ENCODE data around the gene WDFY4.

Gene WDFY4

GRCh38 chr10:48946332-48946731, 261.7 kb downstream of the WDFY4 start:
- no peaks in the 10 kb centered on the region for H3K36me3 ChIP-seq (ENCODE audit: control insufficient read depth in 2 of 2, insufficient read depth in 1 of 2, low read length in 2 of 2)
- H3K27ac ChIP-seq (ENCODE audit: extremely low read depth, low read depth, low read length) = no peak overlapping the region
- H3K4me3 ChIP-seq (ENCODE audit: low read depth, low read length) = no peak overlapping the region
- TF ChIP-seq, protein P1, sequence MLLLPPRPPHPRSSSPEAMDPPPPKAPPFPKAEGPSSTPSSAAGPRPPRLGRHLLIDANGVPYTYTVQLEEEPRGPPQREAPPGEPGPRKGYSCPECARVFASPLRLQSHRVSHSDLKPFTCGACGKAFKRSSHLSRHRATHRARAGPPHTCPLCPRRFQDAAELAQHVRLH (tag by site-specific recombination; IDR thresholded peaks at IDR 0.05) = no peak
- TF ChIP-seq ZNF610 (tag by site-specific recombination; IDR thresholded peaks at IDR 0.05; ENCODE audit: borderline replicate concordance) (no peak), ZNF112 (tag by site-specific recombination; IDR thresholded peaks at IDR 0.05) (no peak), SP3 (tag by site-specific recombination; IDR thresholded peaks at IDR 0.05) (no peak)
- H3K9me3 ChIP-seq (ENCODE audit: control insufficient read depth, insufficient read depth, low read depth, low read length) = no peaks in the 10 kb centered on the region
- ChIA-PET POLR2A (no interaction called here), CTCF (interaction anchor here (0.6 kb wide), 1 partner anchor 335 kb away, joined by 3 read pairs; no protein-coding TSS in a partner anchor)
- H3K4me1 ChIP-seq (ENCODE audit: control insufficient read depth, insufficient read depth, low read length) = no peaks in the 10 kb centered on the region

DNA sequence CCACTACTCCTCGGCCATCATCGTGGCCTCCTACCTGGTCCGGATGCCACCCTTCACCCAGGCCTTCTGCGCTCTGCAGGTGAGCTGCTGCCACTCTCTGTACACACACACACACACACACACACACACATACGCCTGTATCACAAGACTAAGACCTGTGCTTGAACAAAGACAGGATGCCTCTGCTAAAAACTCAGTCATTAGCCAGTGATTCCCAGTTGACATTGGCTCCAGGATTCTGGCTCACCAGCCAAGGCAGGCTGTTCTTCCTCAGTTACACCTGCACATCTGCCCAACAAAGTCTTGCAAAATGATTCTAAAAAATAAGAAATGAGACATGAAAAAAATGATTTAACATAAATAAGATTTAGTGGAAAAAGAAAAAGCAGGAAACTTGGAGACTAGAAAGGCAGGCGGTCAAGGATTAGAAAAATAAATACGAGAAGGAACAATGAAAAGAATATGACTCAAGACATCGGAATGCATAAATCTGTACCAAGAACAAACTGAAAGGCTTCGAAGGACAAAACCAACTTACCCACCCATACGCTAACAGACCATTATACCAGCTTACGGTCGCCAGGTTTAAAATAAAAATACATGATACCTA, 262.3 kb downstream of the WDFY4 start:
- CTCF ChIA-PET = no interaction called here

More for the DNA sequence above, 262.3 kb downstream of the WDFY4 start:
- no peaks in the 10 kb centered on the region for H3K36me3 ChIP-seq (ENCODE audit: control insufficient read depth in 2 of 2, insufficient read depth in 1 of 2, low read length in 2 of 2)
- no peaks in the 10 kb centered on the region for H3K9me3 ChIP-seq (ENCODE audit: control insufficient read depth, insufficient read depth, low read depth, low read length)
- no peak for TF ChIP-seq ZBTB20 (tag by site-specific recombination; IDR thresholded peaks at IDR 0.05)
- TF ChIP-seq ZNF18 (tag by site-specific recombination; IDR thresholded peaks at IDR 0.05) = no peak
- no peak for TF ChIP-seq ZNF223 (tag by site-specific recombination; IDR thresholded peaks at IDR 0.05)
- TF ChIP-seq ZNF169 (tag by site-specific recombination; IDR thresholded peaks at IDR 0.05) = no peak
- TF ChIP-seq ZNF514 (tag by site-specific recombination; IDR thresholded peaks at IDR 0.05) = no peak
- TF ChIP-seq ZNF19 (tag by site-specific recombination; IDR thresholded peaks at IDR 0.05; ENCODE audit: low read depth) = no peak
- no peak for TF ChIP-seq SCRT1 (tag by site-specific recombination; IDR thresholded peaks at IDR 0.05; ENCODE audit: borderline replicate concordance)
- no peak for TF ChIP-seq ZNF211 (tag by site-specific recombination; IDR thresholded peaks at IDR 0.05; ENCODE audit: low read depth)
- TF ChIP-seq ZFP37 (tag by site-specific recombination; IDR thresholded peaks at IDR 0.05) = no peak
- no peak for TF ChIP-seq ZFHX2 (tag by site-specific recombination; conservative IDR thresholded peaks at IDR 0.05)
- TF ChIP-seq, protein P2, sequence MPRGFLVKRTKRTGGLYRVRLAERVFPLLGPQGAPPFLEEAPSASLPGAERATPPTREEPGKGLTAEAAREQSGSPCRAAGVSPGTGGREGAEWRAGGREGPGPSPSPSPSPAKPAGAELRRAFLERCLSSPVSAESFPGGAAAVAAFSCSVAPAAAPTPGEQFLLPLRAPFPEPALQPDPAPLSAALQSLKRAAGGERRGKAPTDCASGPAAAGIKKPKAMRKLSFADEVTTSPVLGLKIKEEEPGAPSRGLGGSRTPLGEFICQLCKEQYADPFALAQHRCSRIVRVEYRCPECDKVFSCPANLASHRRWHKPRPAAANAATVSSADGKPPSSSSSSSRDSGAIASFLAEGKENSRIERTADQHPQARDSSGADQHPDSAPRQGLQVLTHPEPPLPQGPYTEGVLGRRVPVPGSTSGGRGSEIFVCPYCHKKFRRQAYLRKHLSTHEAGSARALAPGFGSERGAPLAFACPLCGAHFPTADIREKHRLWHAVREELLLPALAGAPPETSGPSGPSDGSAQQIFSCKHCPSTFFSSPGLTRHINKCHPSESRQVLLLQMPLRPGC (tag by site-specific recombination; IDR thresholded peaks at IDR 0.05) = no peak
- TF ChIP-seq ZNF112 (tag by site-specific recombination; IDR thresholded peaks at IDR 0.05) = no peak
- TF ChIP-seq ZNF76 (tag by site-specific recombination; IDR thresholded peaks at IDR 0.05; ENCODE audit: borderline replicate concordance, low read depth) = no peak
- no peak for TF ChIP-seq ZNF664 (tag by site-specific recombination; IDR thresholded peaks at IDR 0.05)
- TF ChIP-seq ZNF544 (tag by site-specific recombination; IDR thresholded peaks at IDR 0.05) = no peak
- TF ChIP-seq ZSCAN30 (tag by site-specific recombination; IDR thresholded peaks at IDR 0.05) = no peak
- TF ChIP-seq ZFP41 (tag by site-specific recombination; IDR thresholded peaks at IDR 0.05; ENCODE audit: borderline replicate concordance) = no peak
- TF ChIP-seq REST (tag by site-specific recombination; IDR thresholded peaks at IDR 0.05) = no peak
- TF ChIP-seq ZNF600 (tag by site-specific recombination; IDR thresholded peaks at IDR 0.05) = no peak
- no peaks in the 10 kb centered on the region for H3K4me1 ChIP-seq (ENCODE audit: control insufficient read depth, insufficient read depth, low read length)
- no peak overlapping the region for H3K27ac ChIP-seq (ENCODE audit: extremely low read depth, low read depth, low read length)
- no peak overlapping the region for H3K4me3 ChIP-seq (ENCODE audit: low read depth, low read length)
- POLR2A ChIA-PET = no interaction called here

Measured in HEK293 (cell line).